Ammon's horn (tissue), 1 donor: Measurements from ENCODE around the gene PTCHD4.
"Not testable (repeated sequence)": the region's sequence is repeated elsewhere in the genome, so short reads cannot be mapped to it uniquely, and the experiment has no call there.

ENCODE experiments used
- DNase-seq: peaks from one replicate; pipeline ENCODE4 v3.0.0-alpha.2; 2016; ENCODE audit warnings: low spot score

Gene PTCHD4

DNA sequence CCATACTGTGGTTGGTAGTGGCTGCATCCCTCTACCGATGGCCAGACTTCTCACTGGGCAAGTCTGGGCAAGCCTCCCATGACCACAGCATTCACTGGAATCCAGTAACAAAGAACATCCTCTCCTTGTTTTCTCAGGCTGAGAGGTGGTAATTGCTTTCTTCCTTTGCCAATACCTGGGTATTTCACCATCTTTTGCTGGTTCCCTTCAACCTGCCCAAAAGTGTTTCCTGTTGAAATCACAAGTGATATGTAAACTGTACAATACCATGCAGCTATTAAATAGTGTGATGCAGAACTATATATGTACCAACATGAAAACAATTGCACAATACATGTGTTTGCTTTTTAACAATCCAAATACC lies at the start of gene PTCHD4:
Gene PTCHD4, minus strand, starts transcription at position 55 of the 364 bp plus-strand sequence. CDS start 42,240 bp downstream, outside the sequence.
- no peak for DNase-seq

DNA sequence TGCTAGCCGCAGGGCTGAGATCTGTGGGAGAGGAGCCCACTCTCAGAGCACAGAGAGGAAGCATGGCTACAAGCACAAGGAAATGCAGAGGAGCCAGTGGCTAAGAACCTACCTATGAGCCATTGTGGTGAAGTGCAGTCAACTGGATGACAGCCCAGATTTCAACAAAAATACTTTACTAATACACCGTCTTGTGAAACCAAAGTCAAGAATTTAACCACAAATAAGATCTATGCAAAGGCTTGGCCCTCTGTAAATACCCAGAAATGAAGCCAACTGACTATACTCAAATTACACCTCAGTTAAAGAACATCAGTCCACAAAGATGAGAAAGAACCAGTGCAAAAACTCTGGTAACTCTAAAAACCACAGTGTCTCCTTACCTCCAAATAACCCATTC lies 40.1 kb upstream of the PTCHD4 start:
- no peak for DNase-seq

DNA sequence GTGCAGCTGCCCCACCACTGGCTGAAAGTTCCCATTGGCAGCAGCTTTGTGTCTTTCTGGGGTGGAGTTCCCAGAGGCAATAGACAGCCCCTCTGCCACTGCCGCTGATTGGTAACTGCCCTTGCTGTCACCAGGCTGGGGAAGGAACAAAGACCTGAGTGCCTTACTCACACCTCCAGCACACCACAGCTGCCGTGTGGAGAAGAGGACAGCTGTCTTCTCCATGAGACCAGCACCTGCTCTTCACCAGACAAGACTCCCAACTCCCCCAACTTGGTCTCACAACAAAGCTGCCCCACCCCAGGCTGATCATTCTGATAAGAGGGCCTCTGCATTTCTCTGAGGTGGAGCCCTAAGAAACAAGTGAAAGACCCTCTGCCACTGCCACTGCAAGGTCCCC lies 39.7 kb upstream of the PTCHD4 start:
- DNase-seq = no peak

DNA sequence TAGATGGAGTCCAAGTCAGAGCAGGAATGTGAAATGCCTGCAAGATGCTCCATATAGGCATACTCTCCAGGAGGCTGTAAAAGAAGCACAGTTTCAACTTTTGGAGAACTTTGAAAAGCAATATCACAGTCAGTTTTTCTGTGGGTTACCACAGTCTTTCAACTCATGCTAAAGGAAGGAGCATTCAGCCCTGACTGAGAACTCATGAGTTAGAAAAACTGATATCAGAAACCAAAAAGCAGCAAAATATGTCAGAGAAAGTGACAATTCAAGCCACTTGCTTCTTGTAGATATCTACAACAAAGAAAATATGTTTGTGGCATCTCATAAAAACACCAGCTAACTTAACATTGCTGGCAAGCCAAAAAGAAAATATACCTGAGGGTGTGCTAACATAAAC lies 36.1 kb upstream of the PTCHD4 start:
- no peak for DNase-seq

DNA sequence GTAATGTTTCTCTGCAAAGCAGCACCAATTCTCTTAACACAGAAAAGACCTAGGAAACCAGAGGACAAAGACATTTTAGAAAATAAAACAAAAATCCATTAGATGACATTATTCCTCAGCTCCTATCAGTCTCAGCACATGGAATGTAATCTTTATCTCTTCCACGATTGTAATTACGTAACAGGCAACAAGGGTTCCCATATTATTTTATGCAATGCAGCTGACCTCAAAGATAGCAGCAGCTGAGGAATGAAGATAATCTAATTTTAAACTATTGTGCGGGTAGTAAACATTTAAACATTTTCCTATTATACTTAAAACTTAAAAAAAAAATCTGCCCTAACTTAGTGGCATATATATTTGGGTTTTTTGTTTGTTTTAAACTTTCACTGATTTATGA lies 33.0 kb upstream of the PTCHD4 start:
- DNase-seq = no peak

DNA sequence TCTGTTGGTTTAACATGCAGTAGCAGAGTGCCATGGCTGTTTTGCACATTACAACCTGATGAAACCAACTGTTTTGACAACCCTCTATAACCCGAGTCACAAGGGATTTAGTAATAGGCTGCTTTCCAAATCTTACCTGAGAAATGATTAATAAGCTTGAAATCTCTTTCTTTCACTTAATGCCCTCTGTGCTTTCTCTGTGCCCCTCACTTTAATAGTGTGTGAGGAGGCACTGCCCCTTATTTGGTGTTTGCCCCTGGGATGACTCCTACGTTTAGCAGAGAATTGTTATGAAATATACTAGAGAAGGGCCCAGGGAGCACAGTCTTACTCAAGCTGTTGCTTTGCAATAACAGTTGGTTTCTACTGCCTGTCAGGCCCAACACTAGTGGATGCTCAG lies 31.0 kb upstream of the PTCHD4 start:
- no peak for DNase-seq

DNA sequence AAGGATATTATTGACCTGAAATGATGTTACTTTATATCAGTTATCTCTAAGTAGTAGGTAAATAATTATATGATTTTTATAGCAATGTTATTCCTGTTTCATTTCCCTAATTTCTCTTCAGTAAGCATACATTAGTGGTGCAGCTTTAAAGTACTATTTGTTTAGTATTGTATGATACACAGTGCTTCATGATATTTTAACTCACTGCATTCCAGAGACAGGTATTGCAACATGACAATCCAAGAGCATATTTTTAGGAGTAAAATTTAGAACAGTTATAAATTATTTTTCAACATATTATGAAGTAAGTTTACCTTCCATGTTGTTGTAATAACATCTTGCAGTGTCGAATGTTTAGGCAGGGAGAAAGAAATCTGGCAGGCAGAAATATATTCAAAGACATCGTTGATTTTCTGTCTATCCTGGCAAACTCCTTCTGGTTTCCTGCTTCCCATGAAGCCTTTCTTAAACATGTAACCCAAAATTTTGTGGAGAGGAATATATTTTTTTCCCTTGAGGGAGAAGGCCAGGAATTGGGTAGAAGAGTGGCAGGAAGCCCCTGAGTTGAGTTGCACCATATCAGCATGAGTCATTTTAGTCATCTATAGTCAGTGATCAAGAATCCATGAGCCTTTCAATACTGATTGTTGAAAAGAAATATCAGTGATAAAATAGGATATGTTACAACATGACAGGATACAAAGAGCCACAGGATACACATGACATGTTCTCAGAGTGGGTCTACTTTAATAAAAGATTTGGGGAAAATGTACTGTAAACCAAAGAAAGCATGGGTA lies 29.0 kb upstream of the PTCHD4 start:
- no peak for DNase-seq

DNA sequence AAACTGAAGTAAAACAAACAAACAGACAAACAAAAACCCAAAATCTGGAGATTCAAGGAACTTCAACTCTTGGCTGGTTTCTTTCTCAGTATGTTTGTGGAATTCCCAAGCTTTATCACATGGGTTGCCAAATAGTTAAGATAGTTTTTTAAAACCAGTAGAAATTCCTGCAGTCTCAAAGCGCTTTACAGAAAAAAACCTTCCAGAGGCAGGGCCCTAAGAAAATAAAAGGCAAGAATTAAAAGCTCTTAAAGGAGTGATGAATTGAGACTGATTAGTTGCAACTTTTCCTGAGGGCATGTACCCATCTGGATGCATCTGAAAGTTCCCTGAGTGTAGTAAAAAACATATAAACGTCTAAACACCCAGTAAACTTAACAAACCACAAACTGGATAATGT lies 25.9 kb upstream of the PTCHD4 start:
- no peak for DNase-seq

DNA sequence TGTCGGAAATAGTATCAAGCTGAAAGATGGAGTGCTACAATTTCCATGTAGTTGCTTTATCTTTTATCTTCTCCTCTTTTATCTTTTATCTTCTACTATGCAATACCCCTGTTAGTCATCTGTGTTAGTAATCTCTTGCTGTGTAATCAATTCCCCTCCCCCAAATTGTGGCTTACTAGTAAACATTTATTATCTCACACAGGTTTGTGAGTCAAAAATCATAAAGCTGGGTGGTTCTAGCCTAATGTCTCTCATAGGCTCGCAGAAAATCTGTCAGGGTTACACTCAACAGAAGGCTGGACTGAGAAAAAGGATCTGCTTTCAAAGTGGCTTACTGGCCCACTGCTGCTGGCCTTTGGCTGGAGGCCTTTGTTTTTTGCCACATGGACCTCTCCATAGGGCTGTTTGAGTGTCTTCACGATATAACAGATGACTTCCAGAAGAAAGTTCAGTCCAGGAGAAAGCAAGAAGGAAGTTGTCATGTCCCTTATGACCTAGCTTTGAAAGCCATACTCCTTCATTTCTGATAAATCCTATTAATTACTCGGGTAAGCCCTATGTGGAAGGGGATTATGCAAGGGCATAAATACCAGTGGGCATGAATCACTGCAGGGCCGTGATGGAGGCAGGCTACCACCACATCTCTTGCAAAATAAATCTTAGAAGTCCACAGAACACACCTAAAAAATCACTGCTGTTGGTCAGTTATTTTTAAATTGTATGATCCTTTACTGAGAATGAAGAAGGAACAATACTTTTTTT lies 24.5 kb upstream of the PTCHD4 start:
- DNase-seq = no peak

DNA sequence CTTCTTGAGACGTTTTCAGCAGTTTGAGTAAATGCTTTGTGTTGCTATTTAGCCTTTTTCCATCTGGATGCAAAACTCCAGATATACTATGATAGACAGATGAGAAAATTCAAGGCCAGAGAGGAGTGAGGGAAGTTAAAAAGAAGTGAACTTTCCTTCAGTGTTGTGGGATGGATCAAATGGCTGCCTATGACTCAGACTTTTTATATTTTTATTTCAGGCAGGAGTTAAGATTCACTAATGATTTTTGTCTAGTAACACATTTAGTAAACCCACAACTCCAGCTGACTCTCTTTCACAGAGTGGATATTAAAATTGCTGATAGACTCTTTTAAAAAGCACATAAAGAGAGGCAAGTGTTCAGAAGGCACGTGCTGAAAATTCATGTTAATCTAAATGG lies 23.2 kb upstream of the PTCHD4 start:
- no peak for DNase-seq

DNA sequence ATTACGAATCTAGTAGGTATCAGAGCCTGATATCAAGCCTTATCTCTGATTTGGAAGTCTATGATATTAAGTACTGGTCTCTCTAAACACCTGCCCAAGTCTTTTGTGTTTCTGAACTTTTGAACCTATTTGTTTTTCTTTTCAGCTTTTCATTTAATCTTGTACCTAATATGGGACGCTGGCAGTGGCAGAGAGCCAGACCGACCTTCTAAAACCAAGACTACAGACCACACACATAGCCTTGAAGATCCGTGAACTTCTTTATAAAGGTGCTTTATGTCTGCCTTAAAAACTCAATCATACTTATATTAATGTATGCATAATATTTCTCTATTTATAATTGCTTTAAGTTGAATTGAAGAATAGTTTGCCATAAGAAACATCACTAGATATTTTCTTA lies 12.6 kb upstream of the PTCHD4 start:
- no peak for DNase-seq

DNA sequence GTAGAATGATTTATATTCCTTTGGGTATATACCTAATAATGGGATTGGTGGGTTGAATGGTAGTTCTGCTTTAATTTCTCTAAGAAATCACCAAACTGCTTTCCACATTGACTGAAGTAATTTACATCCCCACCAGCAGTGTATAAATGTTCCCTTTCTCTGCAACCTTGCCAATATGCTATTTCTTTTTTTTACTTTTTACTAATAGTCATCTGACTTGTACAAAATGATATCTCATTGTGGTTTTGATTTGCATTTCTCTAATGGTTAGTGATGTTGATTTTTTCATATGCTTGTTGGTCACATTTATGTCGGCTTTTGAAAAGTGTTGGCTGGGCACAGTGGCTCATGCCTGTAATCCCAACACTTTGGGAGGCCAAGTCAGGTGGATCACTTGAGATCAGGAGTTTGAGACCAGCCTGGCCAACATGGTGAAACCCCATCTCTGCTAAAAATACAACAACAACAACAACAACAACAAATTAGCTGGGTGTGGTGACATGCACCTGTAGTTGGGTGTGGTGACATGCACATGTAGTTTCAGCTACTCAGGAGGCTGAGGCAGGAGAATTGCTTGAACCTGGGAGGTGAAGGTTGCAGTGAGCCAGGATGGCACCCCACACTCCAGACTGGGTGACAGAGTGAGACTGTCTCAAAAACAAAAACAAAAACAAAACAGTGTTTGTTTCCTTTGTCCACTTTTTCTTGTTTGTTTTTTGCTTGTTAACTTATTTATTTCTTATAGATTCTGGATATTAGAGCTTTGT lies 11.2 kb upstream of the PTCHD4 start:
- DNase-seq = not testable (repeated sequence)

DNA sequence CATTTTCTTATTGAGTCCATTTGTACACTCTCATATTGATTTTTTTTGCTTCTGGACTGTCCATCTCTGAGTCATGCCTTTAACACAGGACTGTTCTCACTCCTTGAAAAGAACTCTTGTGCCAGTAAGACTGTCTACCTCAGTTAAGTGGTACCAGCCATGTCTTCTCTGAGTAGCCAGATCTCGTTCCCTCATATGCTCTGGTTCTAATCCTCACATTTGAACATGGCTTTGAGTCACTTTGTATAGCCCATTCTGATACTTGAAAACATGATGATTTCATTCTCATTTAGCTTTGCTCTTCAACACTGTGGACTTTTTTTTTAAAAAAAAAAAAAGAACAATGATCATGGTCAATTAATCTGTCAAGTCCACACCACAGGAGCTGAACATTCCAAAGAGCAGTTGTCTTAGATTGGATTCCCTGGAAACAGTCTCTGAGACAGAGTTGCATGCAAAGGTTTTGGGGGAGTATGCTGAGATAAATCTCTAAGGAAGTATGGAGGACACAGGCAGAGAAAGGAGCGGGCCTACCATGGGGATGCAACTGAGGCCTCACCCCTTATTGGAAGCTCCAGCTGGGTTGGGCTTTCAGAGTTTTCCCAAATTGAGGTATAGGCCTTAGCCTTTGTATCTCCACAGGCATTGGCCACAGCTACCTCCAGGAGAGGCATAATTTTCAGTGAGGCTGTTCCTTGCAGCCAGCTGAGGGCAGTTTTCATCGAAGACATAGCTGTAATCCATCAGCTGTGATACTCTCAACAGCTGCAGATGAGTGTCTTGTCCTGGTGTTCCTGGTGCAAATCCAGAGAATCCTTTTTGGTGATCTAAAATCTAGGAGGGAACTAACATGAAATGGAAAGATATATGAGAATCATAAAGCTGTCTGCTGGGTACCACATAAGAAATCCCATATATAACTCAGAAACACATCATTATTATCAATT lies 6.0 kb upstream of the PTCHD4 start:
- DNase-seq = no peak

DNA sequence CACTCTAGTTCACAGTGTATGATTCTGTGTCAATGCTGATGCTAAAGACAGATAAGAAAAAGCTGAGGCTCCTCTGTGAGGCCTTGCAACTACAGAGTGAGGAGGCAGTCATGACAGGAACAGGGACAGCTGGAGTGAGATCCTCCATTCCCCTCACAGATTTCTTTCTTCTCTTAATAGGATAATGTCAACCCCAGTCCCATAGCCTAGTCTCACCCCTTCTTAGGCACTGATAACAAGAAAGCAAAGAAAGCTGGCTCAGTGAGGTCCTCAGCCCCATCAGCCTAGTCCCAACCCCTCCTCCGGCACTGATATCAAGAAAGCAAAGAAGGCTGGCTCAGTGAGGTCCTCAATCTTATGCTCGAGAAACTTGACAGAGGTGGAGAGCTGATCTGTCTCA lies 2.1 kb upstream of the PTCHD4 start:
- DNase-seq = no peak

DNA sequence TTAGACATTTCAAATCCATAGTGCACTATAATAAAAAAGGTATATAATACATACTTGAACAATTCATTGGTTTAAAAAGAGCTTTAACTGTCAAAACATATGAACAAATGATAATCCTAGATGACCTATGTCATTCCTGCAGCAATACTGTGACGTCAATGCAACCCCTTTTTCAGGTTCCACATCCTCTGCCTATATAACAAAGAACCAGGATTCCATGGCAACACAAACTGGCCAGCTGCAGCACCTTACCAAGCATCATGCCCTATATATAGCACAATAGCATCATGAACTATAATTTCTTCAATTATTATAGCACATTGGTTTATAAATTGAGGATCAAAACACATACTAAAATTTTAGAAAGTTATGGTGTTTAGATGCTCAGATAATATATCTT lies 578 bp upstream of the PTCHD4 start:
- no peak for DNase-seq

DNA sequence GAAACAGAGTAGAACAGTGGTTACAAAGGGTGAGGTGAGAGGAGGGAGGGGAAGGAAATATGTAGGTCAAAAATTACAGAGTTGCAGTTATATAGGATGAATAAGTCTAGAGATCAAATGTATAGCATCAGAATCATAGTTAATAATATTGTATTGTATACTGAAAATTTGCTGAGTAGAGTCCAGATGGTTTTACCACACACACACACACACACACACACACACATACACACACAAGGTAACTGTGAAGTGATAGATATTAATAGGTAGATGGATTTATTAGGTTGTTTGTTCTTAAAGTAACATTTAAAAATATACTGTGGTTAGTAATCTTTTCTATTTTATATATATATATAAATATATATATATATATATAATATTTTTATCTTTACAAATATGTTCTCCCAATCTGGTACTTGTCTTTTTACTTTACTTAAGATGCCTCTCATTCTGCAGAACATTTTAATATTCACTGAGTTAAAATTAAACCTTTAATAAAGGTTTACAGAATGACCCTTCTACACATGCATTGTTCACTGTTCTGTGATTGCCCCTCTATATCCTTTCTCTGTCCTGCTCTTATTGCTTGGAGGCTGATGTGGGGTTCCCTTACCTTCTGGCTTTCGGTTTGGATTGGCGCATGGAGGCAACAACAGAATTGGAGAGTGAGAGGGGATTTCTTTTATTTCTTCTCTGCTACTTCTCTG lies 408 bp downstream of the PTCHD4 start:
- no peak for DNase-seq

DNA sequence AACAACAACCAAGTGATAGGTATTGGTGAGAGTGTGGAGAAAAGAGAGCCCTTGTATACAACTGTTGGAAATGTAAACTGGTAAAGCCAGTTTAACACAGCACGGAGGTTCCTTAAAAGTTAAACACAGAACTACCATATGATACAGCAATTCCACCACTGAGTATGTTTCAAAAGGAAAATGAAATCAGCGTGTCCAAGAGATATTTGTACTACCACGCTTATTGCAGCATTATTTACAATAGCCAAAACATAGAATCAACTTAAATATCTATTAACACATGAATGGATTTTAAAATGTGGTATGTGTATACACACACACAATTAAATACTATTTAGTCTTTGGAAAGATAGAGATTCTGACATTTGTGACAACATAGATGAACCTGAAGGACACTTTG lies 1.1 kb downstream of the PTCHD4 start:
- no peak for DNase-seq

DNA sequence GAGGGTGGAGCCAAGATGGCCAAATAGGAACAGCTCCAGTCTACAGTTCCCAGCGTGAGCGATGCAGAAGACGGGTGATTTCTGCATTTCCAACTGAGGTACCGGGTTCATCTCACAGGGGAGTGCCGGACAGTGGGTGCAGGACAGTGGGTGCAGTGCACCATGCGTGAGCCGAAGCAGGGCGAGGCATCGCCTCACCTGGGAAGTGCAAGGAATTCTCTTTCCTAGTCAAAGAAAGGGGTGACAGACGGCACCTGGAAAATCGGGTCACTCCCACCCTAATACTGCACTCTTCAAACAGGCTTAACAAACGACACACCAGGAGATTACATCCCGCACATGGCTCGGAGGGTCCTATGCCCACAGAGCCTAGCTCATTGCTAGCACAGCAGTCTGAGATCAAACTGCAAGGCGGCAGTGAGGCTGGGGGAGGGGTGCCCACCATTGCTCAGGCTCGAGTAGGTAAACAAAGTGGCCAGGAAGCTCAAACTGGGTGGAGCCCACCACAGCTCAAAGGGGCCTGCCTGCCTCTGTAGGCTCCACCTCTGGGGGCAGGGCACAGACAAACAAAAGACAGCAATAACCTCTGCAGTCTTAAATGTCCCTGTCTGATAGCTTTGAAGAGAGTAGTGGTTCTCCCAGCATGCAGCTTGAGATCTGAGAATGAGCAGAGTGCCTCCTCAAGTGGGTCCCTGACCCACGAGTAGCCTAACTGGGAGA lies 8.4 kb downstream of the PTCHD4 start:
- not testable (repeated sequence) for DNase-seq

DNA sequence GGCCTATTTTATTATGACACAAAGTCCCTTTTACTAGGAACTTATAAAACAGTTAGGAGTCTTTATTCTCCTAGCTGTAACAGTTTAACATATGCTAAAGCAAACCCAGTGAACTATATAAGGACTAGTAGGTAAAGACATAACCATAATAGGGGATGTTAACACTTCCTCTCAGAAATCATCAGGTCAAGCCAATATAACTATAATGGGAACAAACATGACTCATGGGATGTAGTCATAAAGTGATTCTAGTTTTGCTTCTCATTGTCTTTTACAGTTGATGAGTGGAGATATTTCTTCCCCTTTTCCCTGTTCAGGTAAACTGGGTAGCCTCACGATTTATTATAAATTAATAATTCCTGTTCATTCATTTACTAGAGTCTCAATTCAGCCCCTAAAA lies 9.7 kb downstream of the PTCHD4 start:
- DNase-seq = no peak

DNA sequence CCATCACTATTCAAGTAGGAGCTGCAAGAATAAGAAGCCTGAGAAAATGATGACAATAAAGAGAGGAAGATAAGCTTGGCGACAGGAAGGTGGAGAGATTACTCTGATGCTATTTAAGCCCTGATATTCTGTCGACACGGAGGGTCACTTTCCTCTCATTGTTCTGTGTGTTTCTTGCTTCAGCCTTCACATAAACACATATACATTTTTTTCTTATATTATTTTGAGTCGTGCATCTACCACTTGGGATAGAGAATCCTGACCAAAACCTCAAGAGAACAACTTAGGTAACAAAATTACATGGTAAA lies 10.5 kb downstream of the PTCHD4 start:
- DNase-seq = no peak
